Caco-2 (cell line): ENCODE data around the gene NMNAT2. TPM values are rescaled to one million over a fixed set of nuclear protein-coding genes. Genes with fewer than 3 reads are reported as not detected.

Experiments
- BruUV-seq: library from RNA; stranded (reverse); fragments of 400-500 nt; replicated peaks from 2 replicates; lab custom pipeline; 2021; lab: Mats Ljungman, UMichigan
- CTCF ChIA-PET: fragments of 300-600 bp; sonication (Branson Sonifier 250); formaldehyde crosslinking; loops from one replicate; lab custom pipeline; 2022; ENCODE audit warnings: antibody characterized with exemption; lab: Charles Lee
- POLR2A ChIA-PET: fragments of 300-600 bp; sonication (Branson Sonifier 250); formaldehyde crosslinking; loops from one replicate; lab custom pipeline; 2022; ENCODE audit warnings: antibody characterized with exemption; lab: Charles Lee
- DNase-seq, 2 experiments: peaks; one replicate each; pipeline versions ENCODE4 v3.0.0 to v3.0.0-alpha.2; 2020 to 2022
- H3K27me3 ChIP-seq: replicated peaks from 2 replicates; pipeline ENCODE4 v1.6.0; 2011; ENCODE audit warnings: low read length; ENCODE audit not compliant: control insufficient read depth, insufficient read depth
- H3K36me3 ChIP-seq: 2 replicates; pipeline ENCODE4 v1.5.1; 2011; ENCODE audit warnings: low read length; ENCODE audit not compliant: control insufficient read depth, insufficient read depth
- H3K4me1 ChIP-seq: fragments of 250-450 bp; sonication (Bioruptor Pico); 2 replicates; pipeline ENCODE4 v1.5.1; 2020; ENCODE audit warnings: mild to moderate bottlenecking
- H3K4me3 ChIP-seq: 2 replicates; pipeline ENCODE4 v1.5.1; 2011; ENCODE audit warnings: low read depth, mild to moderate bottlenecking, control low read depth, low read length
- H3K9me3 ChIP-seq: fragments of 250-450 bp; sonication (Bioruptor Pico); 2 replicates; pipeline ENCODE4 v1.5.1; 2020; ENCODE audit warnings: mild to moderate bottlenecking, moderate library complexity
- H3K27ac Mint-ChIP-seq: one replicate; pipeline ENCODE4 v1.8.0; 2022; ENCODE audit warnings: mixed read lengths; ENCODE audit not compliant: unreplicated experiment
- H3K27me3 Mint-ChIP-seq: one replicate; pipeline ENCODE4 v1.8.0; 2022; ENCODE audit warnings: mixed read lengths; ENCODE audit not compliant: insufficient read depth, unreplicated experiment
- H3K36me3 Mint-ChIP-seq: one replicate; pipeline ENCODE4 v1.8.0; 2022; ENCODE audit warnings: mild to moderate bottlenecking, mixed read lengths; ENCODE audit not compliant: insufficient read depth, unreplicated experiment
- H3K4me1 Mint-ChIP-seq: one replicate; pipeline ENCODE4 v1.8.0; 2022; ENCODE audit warnings: low read depth, mixed read lengths; ENCODE audit not compliant: unreplicated experiment
- H3K4me3 Mint-ChIP-seq: one replicate; pipeline ENCODE4 v1.8.0; 2022; ENCODE audit warnings: mild to moderate bottlenecking, moderate library complexity, mixed read lengths; ENCODE audit not compliant: unreplicated experiment
- H3K9me3 Mint-ChIP-seq: one replicate; pipeline ENCODE4 v1.8.0; 2022; ENCODE audit warnings: mixed read lengths; ENCODE audit not compliant: unreplicated experiment
- CTCF ChIP-seq, 2 experiments: fragments of 200-600 bp in 1 of 2; IDR thresholded peaks; 1 replicate in 1 of 2; 2 replicates in 1 of 2; pipeline versions ENCODE4 v1.5.1 to v1.8.0; 2011 to 2022; ENCODE audit warnings: antibody characterized with exemption in 1 of 2, control low read depth in 1 of 2, inconsistent platforms in 1 of 2, low read depth in 1 of 2, low read length in 1 of 2, mild to moderate bottlenecking in 1 of 2, moderate library complexity in 1 of 2; ENCODE audit not compliant: insufficient read depth in 1 of 2, severe bottlenecking in 1 of 2, unreplicated experiment in 1 of 2
- intact Hi-C: fragments of 100-400 bp; cut with micrococcal nuclease; formaldehyde crosslinking; loops from one replicate; pipeline ENCODE4 v1.10.0; 2022; ENCODE audit not compliant: unreplicated experiment
- total RNA-seq: library from RNA; stranded (reverse); gene quantifications from 2 replicates; pipeline ENCODE4 v1.2.3, GENCODE V29; 2022

The NMNAT2 gene
- total RNA-seq, 1 experiment from 2014 or later = 16.4 TPM

- Histone ChIP-seq H3K4me3 (no peak overlapping the region), H3K27me3 (no peaks in the 10 kb centered on the region), H3K4me1 (peaks cover 16% of the 10 kb centered on the region), H3K36me3 (no peaks in the 10 kb centered on the region; the same call in 1 of the 2 replicates), H3K9me3 (no peaks in the 10 kb centered on the region)
- DNase-seq = no peak
- POLR2A ChIA-PET = no interaction called here
- CTCF ChIA-PET = no interaction called here
- TF ChIP-seq CTCF (IDR thresholded peaks at IDR 0.05; ENCODE audit: insufficient read depth in 1 of 2, low read depth in 1 of 2, low read length in 1 of 2, severe bottlenecking in 1 of 2, unreplicated experiment in 1 of 2) = no peak
- Mint-ChIP-seq H3K27ac (no peak overlapping the region), H3K27me3 (no peaks in the 10 kb centered on the region), H3K4me1 (peaks cover 16% of the 10 kb centered on the region), H3K36me3 (no peaks in the 10 kb centered on the region), H3K9me3 (no peaks in the 10 kb centered on the region), H3K4me3 (no peak overlapping the region)
- intact Hi-C loops = no loop called here
- no TSS peak for BruUV-seq
Observed at GRCh38 chr1:183330335-183330734, 87.8 kb downstream of the NMNAT2 start.

- Mint-ChIP-seq H3K27ac (no peak overlapping the region), H3K9me3 (no peaks in the 10 kb centered on the region), H3K36me3 (no peaks in the 10 kb centered on the region), H3K4me3 (no peak overlapping the region), H3K27me3 (no peaks in the 10 kb centered on the region), H3K4me1 (peaks cover 26% of the 10 kb centered on the region)
- no TSS peak for BruUV-seq
- no peak for TF ChIP-seq CTCF (IDR thresholded peaks at IDR 0.05; ENCODE audit: insufficient read depth in 1 of 2, low read depth in 1 of 2, low read length in 1 of 2, severe bottlenecking in 1 of 2, unreplicated experiment in 1 of 2)
- Histone ChIP-seq H3K4me3 (no peak overlapping the region), H3K9me3 (no peaks in the 10 kb centered on the region), H3K4me1 (peaks cover 16% of the 10 kb centered on the region), H3K36me3 (no peaks in the 10 kb centered on the region; the same call in 1 of the 2 replicates), H3K27me3 (no peaks in the 10 kb centered on the region)
- intact Hi-C loops = no loop called here
- DNase-seq = no peak
- CTCF ChIA-PET = no interaction called here
- POLR2A ChIA-PET = no interaction called here
Observed at GRCh38 chr1:183328371-183328770, 89.8 kb downstream of the NMNAT2 start.

GRCh38 chr1:183327434-183328290, 90.5 kb downstream of the NMNAT2 start:
- no peak overlapping the region for H3K27ac Mint-ChIP-seq
- no peaks in the 10 kb centered on the region for H3K9me3 Mint-ChIP-seq
- intact Hi-C loops = no loop called here
- no peaks in the 10 kb centered on the region for H3K36me3 Mint-ChIP-seq
- no peak for TF ChIP-seq CTCF (IDR thresholded peaks at IDR 0.05; ENCODE audit: insufficient read depth in 1 of 2, low read depth in 1 of 2, low read length in 1 of 2, severe bottlenecking in 1 of 2, unreplicated experiment in 1 of 2)
- Histone ChIP-seq H3K27me3 (no peaks in the 10 kb centered on the region), H3K4me1 (peaks cover 16% of the 10 kb centered on the region), H3K9me3 (no peaks in the 10 kb centered on the region), H3K4me3 (no peak overlapping the region), H3K36me3 (no peaks in the 10 kb centered on the region; the same call in 1 of the 2 replicates)
- H3K4me3 Mint-ChIP-seq = no peak overlapping the region
- CTCF ChIA-PET = no interaction called here
- POLR2A ChIA-PET = no interaction called here
- no peaks in the 10 kb centered on the region for H3K27me3 Mint-ChIP-seq
- peaks cover 26% of the 10 kb centered on the region for H3K4me1 Mint-ChIP-seq
- DNase-seq = no peak
- BruUV-seq = no TSS peak
